SH-SY5Y (cell line): ENCODE measurements around the gene SLC35G6.

ENCODE experiments used
- GATA2 ChIP-seq: IDR thresholded peaks from 2 replicates; pipeline ENCODE4 v1.6.1; 2011; ENCODE audit warnings: mild to moderate bottlenecking, low read depth, low read length
- GATA3 ChIP-seq: IDR thresholded peaks from 2 replicates; pipeline ENCODE4 v1.6.1; 2011; ENCODE audit warnings: low read depth, mild to moderate bottlenecking, low read length, moderate library complexity

The SLC35G6 gene

DNA sequence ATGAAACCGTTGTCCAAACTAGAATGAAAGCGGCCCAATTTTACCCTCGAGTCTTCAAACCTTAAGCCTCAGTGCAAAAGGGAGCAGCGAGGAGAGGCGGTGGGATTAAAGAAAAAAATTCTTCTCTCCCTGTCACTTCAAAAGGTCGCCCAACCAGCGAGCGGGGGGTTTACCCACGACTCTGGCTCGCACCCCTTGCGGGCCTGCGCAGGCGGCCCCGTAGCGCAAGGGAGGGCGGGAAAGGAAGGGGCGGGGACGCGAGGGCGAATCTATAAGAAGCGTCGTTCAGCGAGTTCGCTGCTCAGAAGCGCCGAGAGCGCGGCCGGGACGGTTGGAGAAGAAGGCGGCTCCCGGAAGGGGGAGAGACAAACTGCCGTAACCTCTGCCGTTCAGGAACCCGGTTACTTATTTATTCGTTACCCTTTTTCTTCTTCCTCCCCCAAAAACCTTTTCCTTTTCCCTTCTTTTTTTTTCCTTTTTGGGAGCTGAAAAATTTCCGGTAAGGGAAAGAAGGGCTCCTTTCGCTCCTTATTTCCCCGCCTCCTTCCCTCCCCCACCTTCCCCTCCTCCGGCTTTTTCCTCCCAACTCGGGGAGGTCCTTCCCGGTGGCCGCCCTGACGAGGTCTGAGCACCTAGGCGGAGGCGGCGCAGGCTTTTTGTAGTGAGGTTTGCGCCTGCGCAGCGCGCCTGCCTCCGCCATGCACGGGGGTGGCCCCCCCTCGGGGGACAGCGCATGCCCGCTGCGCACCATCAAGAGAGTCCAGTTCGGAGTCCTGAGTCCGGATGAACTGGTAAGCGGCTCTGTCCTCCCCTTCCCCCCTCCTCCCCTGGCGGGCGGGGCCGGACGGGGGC lies 3.0 kb downstream of the SLC35G6 start, which contains the start of gene POLR2A:
Gene POLR2A (plus strand): TSS at position 300 of the 852 bp plus-strand sequence.
- no peak for TF ChIP-seq GATA3

DNA sequence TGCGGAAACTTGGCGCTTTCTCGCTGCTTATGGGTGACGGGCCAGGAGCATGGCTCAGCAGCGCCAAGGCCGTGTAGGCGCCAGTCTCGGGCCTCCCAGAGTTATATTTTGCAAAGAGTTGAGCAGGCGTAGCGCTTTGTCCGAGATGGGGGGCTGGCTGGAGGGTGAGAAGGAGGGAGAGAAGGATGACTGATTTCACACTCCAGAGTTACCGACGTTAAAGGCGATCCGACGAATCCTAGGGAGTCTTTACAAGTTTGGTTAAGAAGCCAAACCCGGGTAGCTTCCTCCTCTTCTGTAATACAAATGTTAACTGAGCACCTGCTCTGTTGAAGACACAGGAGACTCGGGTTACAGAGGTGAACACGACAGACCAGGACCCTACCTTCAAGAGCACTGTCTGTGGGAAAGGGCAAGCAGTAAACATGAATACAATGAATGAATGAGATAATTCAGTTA lies 3.7 kb downstream of the SLC35G6 start:
- TF ChIP-seq GATA2 (no peak), GATA3 (no peak)

DNA sequence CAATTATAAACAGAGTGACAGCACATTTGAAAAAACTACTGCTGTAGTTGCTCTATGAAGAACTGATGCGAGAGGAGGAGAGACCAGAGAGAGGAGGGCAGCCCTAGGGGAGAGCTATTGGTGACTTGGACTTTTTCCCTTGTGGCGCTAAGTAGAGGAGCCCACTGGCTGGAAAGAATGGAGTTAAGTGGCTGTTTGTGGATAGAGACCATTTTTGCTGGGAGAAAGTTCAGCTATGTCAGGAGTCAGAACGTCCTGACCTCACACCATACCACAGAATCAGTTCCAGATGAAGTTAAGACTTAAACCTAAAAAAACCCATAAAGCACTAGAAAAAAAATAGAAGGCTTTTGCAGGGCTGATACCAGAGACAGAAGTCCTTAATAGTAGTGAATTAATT lies 4.9 kb downstream of the SLC35G6 start:
- TF ChIP-seq GATA2 (no peak), GATA3 (no peak)

DNA sequence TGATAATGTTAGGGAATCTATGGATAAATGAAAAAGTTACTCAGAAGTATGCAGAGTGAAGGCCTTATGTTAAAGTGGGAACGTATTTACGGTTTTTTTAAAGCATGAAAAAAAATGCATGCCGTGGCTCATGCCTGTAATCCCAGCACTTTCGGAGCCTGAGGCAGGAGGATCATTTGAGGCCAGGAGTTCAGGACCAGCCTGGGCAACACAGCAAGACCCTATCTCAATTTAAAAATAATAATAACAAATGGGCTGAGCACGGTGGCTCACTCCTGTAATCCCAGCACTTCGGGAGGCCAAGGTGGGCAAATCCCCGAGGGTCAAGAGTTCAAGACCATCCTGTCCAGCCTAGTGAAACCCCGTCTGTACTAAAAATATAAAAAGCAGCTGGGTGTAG lies 8.9 kb downstream of the SLC35G6 start:
- TF ChIP-seq GATA3, result no peak
- TF ChIP-seq GATA2, result no peak

DNA sequence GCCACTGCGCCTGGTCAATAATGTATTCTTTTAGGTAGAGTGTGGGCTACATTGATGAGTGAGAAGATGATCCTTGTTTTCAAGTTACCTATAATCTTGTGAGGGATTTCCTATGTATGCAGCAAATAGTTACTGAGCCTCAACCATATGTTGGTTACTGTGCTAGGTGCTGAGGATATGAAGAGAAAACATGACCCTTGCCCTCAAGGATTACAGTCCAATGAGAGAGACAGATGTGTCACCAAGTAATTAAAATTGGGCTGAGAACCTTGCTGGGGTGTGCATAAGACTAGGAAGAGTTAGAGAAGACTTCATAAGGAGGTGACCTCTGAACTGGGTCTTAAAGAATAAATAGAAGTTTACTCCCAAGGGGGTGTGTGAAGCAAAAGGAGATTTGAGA lies 10.3 kb downstream of the SLC35G6 start:
- no peak for TF ChIP-seq GATA2

DNA sequence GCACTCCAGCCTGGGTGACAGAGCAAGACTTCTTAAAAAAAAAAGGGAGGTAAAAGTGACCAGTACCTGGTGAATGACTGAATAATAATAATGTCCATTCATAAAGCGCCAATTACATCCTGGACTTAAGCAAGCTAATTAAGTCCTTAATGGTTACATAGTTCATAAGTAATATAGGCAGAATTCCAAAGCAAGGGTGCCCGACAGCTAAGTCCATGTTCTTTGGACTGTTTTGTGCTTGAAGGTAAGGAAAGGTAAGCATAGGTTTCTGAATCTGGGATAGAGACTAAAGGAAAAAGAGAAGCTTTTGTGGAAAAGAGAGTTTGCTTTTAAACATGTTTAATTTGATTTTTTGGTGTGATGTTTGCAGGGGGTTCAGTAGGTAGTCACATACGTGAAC lies 12.7 kb downstream of the SLC35G6 start:
- TF ChIP-seq GATA3, result no peak
- TF ChIP-seq GATA2, result no peak

DNA sequence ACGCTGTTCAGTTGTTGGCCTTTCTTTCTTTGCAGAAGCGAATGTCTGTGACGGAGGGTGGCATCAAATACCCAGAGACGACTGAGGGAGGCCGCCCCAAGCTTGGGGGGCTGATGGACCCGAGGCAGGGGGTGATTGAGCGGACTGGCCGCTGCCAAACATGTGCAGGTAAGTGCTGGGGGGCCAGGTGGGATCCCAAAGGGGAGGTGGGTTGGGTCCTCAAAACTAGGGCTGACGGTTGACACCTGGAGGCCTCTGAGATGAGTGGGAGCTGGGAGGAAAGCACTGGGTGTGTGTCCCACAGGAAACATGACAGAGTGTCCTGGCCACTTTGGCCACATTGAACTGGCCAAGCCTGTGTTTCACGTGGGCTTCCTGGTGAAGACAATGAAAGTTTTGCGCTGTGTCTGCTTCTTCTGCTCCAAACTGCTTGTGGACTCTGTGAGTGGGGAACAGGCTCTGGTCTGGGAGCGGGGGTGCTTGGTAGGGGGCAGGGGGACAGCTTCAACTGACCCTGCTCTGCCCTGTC lies 14.7 kb downstream of the SLC35G6 start:
- no peak for TF ChIP-seq GATA2
- TF ChIP-seq GATA3, result no peak

DNA sequence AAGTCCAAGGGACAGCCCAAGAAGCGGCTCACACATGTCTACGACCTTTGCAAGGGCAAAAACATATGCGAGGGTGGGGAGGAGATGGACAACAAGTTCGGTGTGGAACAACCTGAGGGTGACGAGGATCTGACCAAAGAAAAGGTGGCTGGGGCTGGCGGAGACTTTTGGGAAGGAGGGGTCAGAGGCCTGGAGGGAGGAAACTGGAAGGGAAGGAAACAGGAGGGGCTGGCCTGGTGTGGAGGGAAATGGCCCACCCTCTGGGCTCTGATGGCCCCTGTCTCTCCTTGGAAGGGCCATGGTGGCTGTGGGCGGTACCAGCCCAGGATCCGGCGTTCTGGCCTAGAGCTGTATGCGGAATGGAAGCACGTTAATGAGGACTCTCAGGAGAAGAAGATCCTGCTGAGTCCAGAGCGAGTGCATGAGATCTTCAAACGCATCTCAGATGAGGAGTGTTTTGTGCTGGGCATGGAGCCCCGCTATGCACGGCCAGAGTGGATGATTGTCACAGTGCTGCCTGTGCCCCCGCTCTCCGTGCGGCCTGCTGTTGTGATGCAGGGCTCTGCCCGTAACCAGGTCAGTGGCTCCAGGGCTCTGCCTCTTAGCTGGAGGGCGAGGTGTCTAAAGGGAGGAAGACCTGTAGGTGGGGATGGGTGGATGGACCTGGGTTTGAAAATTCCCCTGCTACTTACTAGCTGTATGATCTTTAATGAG lies 15.4 kb downstream of the SLC35G6 start:
- TF ChIP-seq GATA2, result no peak
- no peak for TF ChIP-seq GATA3

DNA sequence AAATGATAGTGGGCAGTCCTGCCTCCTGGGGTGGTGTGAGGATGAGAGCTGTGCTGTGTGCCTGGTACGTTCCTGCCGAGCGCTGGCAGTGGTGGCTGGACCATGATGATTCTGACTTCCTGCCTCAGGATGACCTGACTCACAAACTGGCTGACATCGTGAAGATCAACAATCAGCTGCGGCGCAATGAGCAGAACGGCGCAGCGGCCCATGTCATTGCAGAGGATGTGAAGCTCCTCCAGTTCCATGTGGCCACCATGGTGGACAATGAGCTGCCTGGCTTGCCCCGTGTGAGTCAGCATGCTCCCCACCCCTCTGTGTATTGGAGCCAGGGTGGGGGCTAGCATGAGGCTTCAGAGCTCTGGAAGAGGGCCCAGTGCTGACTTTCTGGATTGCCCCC lies 16.0 kb downstream of the SLC35G6 start:
- TF ChIP-seq GATA3 (no peak), GATA2 (no peak)

DNA sequence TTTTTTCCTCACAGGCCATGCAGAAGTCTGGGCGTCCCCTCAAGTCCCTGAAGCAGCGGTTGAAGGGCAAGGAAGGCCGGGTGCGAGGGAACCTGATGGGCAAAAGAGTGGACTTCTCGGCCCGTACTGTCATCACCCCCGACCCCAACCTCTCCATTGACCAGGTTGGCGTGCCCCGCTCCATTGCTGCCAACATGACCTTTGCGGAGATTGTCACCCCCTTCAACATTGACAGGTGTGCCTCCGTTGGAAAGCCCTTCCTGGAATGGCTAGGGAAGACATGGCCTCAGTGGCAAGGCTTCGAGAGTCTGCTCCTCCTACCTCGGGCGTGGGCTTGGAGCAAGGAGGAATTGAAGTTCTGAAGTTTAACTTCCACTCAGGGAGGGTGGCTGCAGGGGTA lies 16.4 kb downstream of the SLC35G6 start:
- TF ChIP-seq GATA2, result no peak
- TF ChIP-seq GATA3, result no peak

DNA sequence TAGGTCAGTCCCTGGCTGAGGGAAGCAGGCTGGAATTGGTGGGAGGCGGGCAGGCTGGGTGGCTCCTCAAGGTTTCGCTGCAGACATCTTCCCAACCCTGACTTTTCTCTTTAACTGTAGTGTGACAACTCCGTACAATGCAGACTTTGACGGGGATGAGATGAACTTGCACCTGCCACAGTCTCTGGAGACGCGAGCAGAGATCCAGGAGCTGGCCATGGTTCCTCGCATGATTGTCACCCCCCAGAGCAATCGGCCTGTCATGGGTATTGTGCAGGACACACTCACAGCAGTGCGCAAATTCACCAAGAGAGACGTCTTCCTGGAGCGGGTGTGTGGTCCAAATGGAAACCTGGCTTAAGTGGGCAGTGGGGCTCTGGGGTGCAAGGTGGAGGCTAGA lies 17.9 kb downstream of the SLC35G6 start:
- TF ChIP-seq GATA2 (no peak), GATA3 (no peak)

DNA sequence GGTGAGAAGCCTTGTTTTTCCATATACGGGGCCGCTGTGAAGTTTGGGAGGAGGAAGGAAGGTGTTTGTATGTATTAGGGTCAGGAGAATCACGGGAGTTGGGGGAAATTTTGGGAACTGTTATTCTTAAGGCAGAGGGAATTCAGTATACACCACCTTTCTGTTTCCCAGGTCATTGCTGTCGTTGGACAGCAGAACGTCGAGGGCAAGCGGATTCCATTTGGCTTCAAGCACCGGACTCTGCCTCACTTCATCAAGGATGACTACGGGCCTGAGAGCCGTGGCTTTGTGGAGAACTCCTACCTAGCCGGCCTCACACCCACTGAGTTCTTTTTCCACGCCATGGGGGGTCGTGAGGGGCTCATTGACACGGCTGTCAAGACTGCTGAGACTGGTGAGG lies 20.5 kb downstream of the SLC35G6 start:
- no peak for TF ChIP-seq GATA3
- no peak for TF ChIP-seq GATA2

DNA sequence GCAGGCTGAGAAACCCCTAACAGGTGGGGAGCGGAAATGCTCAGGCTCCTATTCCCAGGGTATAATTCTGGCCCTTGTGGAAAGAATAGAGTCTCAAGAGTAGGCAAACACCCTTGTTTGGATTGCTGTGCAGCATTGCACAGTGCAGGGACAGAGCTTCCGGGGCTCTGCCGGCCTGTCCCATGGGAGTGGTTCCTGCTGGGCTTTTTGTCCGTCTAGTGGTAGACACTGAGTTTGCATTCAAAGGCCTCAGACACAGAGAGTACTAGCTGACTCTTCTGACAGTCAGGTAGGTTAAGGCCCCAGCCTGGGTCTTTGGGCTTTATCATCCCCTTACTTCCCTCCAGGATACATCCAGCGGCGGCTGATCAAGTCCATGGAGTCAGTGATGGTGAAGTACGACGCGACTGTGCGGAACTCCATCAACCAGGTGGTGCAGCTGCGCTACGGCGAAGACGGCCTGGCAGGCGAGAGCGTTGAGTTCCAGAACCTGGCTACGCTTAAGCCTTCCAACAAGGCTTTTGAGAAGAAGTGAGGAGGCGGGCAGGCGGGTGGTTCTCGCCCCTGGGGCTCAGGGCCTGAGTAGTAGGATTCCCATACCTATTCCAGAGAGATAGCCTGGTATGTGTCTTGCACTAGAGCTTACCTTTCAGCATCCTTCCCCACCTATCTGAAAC lies 21.1 kb downstream of the SLC35G6 start:
- TF ChIP-seq GATA2 (no peak), GATA3 (no peak)

DNA sequence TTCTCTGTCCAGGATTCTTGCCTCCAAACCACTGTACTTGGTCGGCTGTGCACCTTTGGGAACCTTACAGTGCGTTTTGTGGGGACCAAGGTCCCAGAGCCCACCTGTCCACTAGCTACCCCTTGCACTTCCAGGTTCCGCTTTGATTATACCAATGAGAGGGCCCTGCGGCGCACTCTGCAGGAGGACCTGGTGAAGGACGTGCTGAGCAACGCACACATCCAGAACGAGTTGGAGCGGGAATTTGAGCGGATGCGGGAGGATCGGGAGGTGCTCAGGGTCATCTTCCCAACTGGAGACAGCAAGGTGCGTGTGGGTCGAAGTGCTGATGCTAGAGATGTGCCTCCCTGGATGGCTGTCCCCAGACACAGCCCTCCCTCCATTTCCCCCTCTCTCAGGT lies 21.7 kb downstream of the SLC35G6 start:
- TF ChIP-seq GATA3 (no peak), GATA2 (no peak)
